ENCODE measurements around the gene EFR3B.
"Not testable (repeated sequence)": the region's sequence is repeated elsewhere in the genome, so short reads cannot be mapped to it uniquely, and the experiment has no call there.

Gene EFR3B

GRCh38 chr2:25041928-25042320 lies at the start of gene EFR3B:
EFR3B (plus strand) TSS chr2:25042076; CDS start chr2:25042313, 237 bp downstream.
- peak; percentile 60 for DNase-seq (ENCODE audit: low read depth)

DNA sequence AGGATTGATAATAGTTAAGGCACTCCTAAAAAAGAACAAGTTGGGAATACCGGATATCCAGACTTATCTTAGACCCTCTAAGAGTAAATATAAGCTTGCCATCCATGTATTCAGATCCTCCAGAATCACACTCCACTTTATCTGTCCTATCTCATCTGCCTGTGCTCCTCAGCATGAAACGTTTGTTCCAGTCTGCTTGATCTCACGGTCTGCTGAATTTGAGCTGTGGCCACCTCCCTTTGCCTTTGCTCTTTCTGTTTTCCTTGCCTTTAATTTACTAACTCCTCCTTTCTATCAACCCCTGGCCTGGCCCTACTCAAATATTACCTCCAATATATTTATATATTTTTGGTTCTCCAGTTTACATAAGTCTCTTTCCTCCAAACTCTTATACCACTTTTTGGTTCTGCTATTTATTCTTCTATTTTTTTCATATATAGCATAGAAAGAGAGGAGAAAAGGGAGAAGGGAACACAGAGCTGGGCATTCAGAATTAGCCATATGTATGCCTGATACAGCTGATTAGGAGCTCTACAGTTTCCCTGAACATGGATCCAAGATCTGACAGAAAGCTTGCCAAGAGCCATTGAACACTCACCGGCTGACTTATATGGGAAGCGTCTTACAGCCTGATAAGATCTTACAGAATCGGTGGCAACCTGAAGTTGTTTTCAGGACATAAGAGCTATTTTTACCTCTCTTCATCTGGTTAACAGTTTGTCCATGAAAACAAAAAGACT lies 48.3 kb upstream of the EFR3B start:
- DNase-seq (ENCODE audit: low read depth): no peak

DNA sequence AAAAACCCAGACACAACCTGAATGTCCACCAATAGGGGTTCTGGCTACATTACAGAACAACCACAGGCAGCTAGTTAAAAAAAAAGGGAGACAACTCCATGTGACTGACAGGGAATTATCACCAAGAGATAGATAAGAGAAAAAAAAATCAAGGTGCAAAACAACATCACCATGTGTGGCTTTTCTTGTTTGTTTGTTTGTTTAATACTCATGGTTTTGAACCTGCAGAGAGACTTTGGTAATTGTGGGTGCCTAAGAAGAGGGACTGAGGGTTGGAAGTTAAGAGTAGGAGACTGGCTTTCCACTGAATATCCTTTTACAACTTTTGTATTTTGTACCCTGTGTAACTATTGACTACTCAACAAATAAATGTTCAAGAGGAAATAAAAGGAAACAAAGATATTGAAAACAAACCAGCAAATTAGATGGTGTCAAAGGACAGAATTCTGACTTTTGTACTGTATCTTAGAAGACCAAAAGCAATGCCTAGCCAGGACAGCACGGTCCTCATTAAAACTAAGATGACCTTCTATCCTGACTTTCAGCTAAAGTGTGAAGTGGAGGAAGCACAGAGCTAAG lies 47.6 kb upstream of the EFR3B start:
- DNase-seq (ENCODE audit: low read depth): no peak

DNA sequence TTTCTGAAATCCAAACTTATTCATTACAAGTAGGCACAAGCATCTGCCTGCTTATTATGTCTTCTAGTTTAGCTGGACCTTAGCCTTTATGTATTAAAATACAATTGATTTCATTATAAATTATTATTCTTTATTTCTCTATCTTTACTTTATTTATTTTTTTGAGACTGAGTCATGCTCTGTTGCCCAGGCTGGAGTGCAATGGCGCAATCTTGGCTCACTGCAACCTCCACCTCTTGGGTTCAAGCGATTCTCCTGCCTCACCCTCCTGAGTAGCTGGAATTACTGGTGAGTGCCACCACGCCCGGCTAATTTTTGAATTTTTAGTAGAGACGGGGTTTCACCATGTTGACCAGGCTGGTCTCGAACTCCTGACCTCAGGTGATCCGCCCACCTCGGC lies 42.8 kb upstream of the EFR3B start:
- not testable (repeated sequence) for DNase-seq (ENCODE audit: low read depth)

DNA sequence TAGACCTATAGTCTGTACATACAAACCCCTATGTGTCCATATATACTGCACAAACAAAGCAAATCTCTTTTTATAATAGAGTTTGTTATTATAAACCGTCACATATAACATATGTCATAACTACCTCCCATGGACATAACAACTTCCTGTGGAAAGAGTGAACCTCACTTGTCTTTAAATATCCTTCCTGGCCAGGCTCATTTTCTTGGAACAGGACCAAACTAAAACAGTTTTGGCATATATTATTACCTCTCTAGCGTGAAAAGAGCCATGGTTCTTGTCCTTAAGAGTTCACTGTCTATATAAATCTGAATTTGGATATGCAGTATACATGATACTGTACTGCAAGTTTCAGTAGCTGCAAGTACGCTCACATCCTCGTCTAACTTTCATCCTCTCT lies 41.8 kb upstream of the EFR3B start:
- DNase-seq (ENCODE audit: low read depth): no peak

DNA sequence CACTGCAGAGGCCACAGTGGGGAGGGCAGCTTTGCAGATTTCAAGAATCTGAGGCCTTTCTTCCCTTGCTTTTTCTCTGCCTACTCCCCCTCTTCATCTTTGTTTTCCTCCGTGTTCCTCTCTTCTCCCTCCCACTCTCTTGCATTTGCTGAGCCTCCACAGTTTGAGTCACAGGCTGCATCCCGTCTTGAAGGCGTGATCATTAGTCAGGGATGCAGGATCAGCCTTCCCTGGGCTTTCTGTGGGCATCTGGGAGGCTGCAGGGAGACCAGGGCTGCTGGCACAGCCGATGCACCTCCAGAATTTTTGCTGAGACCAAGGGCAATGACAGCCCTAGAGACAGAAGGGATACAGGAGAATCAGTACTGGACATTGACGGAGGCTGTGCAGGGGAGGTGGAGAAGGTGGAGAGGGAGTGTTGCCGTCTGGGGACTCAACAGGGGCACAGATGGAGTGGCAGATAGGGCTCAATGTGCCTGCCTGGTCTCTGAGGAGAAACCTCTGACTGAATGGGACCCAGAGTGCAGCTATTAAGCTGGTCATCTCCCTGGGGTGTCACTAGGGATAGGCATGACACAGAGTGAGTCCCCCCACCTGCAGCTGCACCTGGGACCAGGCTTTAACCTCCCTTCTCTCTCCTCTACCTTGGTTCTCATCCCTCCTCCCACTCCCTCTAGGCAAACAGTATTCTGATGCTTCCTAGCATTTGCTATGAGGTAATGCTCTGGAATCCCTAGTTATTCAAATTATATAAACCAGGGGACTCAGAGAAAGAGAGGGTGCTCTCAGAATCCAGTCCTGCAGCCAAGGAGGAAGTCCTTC lies 41.2 kb upstream of the EFR3B start:
- DNase-seq (ENCODE audit: low read depth): no peak

GRCh38 chr2:25001325-25001637 lies 40.6 kb upstream of the EFR3B start:
- DNase-seq (ENCODE audit: low read depth): no peak

GRCh38 chr2:25002066-25002465 lies 39.8 kb upstream of the EFR3B start:
- DNase-seq (ENCODE audit: low read depth): no peak

GRCh38 chr2:25009954-25010353 lies 31.9 kb upstream of the EFR3B start:
- DNase-seq (ENCODE audit: low read depth): no peak

GRCh38 chr2:25011342-25011741 lies 30.5 kb upstream of the EFR3B start:
- DNase-seq (ENCODE audit: low read depth): not testable (repeated sequence)

- DNase-seq (ENCODE audit: low read depth): no peak
Observed at GRCh38 chr2:25014631-25015030, 27.2 kb upstream of the EFR3B start.

DNA sequence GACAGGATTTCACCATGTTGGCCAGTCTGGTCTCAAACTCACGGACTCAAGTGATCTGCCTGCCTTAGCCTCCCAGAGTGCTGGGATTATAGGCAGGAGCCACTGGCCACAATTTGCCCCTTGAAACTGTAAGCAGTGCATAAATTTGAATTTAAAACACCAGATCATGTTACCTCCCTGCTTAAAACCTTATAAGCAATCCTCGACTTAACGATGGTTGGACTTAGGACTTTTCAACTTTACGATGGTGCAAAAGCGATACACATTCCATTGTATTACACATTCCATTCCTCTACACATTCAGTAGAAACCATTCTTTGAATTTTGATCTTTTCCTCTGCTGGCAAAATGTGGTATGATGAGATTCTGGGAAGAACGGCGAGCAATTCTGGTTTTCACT lies 23.2 kb upstream of the EFR3B start:
- no peak for DNase-seq (ENCODE audit: low read depth)

DNA sequence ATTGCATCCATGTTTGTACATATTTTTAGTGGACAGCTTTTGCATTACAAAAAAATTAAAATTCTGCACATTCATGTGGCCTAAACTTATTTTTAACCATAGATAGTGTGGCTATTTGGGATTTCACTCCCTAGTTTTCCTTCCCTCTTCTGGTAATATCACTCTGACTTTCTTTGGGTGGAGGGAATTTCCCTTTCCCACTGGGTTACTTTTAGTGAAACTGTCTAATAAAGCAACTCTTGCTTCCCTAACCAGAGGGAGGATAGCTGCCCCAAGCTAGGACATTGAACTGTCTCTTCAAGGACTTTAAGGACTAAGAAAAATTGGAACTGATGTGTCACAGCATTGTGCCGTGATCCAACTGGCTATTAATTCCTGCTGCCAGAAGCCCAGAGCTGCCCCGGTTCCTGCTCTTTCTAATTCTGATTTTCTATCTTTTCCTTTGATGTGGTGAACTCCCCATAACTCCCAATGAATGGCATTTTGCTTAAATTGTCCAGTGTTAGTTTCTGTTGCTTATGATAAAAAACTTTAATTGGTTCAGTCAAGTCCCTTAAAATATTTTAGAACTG lies 20.0 kb upstream of the EFR3B start:
- DNase-seq (ENCODE audit: low read depth): no peak

DNA sequence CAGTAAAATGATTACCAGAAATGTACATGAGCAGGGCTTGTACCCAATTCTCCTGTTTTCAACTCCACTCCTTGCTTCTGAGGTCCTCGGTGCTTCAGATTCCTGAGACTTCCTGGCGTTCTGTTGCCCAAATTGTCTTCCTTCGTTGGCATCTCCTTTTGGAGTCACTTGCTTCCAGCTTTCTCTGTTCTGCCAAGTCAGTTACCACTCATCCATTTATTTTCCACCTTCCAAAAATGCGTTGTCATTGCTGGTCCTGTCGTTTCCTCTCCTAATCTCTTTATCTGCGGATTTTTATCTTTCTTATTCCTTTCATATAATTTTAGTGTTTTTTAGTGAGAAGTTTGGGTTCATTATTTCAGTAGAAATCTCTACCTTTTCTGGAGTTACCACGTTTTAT lies 18.5 kb upstream of the EFR3B start:
- no peak for DNase-seq (ENCODE audit: low read depth)

DNA sequence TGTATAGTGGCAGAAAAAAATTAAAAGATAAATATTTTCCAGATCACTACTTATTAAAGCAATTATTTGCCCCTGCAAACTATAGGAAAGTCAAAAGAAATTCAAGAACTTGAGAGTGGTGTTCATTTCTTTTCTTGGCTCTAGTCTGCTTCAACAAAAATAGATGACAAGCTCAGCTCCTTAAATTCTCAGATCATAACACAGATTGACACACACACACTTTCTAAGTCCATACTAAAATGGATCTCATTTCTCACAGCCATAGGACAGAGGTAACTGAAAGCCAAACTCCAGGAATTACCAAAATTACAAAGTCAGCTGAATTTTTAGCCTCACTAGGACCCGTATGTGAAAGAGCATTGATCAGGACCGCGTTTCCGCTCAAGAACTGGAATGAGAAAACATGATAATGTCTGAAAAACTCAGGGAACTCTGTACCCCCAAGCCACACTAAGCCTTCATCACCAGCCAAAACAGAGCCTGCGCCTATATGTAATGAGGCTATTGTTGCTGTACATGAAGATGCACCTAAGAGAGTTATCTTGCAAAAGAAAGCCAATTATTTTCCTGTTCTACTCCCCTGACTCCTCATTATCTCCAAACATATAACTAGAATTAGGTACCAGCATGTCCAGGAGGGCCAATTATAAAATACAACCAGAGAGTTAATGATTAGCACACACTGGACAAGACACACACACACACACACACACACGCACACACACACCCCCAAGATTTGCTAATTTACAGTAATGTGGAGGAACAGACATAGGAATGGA lies 16.5 kb upstream of the EFR3B start:
- no peak for DNase-seq (ENCODE audit: low read depth)

DNA sequence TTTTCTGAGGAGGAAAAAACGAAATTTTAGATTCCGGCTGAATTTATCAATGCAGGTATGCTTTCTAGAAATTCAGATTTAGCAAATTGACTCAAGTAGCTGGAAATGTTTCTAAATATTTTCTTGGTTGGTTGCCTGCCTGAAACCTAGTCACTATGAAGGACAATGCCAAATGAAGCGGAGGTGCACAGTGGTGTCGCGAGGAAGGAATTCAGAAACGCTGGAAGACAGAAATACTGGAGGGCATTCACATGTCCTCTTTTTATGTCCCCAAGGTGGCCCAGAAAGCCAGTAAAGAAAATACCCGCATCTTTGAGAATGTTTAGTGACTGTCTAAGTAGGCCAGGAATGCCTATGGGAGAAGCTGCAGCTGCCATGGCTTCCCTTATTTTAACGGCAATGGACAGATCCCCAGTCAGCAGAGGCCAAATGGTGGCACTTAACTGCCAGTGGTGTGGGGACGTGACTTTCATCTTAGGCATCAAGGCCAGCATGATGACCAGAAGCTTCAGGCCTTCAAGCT lies 15.8 kb upstream of the EFR3B start:
- no peak for DNase-seq (ENCODE audit: low read depth)

DNA sequence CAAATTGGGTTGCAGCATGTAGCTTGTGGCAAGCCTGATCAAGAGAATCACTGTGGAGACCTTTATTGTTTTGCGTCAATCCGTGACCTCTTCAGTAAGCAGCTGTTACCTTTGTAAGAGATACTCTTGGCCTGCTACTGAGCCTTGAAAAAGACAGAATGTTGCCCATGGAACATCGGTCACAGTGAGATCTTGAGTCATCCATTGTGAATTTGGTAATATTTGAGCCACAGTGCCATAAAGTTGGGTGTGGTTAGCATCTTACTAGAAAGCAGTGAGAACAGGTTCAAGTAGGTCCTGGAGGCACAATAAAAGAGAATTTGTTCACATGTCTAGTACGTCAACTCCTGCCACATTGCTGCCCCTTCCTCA lies 12.7 kb upstream of the EFR3B start:
- DNase-seq (ENCODE audit: low read depth): no peak

GRCh38 chr2:25030702-25031101 lies 11.2 kb upstream of the EFR3B start:
- no peak for DNase-seq (ENCODE audit: low read depth)

DNA sequence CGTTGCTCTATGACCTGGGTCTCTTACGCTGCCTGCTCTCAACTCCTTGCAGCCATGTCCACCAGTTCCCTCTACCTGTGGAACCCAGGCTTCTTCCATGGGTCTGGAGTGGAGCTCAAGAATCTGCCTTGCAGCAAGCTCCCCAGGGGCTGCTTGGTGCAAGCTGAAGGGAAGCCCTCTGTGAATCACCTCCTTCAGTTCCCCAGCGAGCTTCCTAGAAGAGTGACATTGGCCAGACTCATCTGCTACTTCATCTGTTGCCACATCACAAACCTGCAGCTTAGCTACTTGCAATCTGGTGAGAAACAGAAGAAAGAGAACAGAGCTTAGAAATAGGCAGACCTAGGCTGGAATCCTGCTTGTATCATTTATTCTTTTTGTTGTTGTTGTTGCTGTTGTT lies 9.8 kb upstream of the EFR3B start:
- no peak for DNase-seq (ENCODE audit: low read depth)

GRCh38 chr2:25032901-25033300 lies 9.0 kb upstream of the EFR3B start:
- DNase-seq (ENCODE audit: low read depth): no peak

- DNase-seq (ENCODE audit: low read depth): no peak
Observed at GRCh38 chr2:25034081-25034480, 7.8 kb upstream of the EFR3B start.

Data from non-pigmented ciliary epithelial cell (primary cell).